HG02571 (cell line): Measurements from ENCODE around the gene AP1AR.
"Not testable (repeated sequence)": the region's sequence is repeated elsewhere in the genome, so short reads cannot be mapped to it uniquely, and the experiment has no call there.

Experiments used
- ATAC-seq: cut with Tn5 transposase; IDR thresholded peaks from one replicate; pipeline ENCODE4 v1.9.1; 2021; ENCODE audit warnings: mild to moderate bottlenecking, moderate library complexity; ENCODE audit not compliant: unreplicated experiment

The AP1AR gene

GRCh38 chr4:112309263-112309791 lies 77.7 kb downstream of the AP1AR start:
- ATAC-seq, result not testable (repeated sequence)

DNA sequence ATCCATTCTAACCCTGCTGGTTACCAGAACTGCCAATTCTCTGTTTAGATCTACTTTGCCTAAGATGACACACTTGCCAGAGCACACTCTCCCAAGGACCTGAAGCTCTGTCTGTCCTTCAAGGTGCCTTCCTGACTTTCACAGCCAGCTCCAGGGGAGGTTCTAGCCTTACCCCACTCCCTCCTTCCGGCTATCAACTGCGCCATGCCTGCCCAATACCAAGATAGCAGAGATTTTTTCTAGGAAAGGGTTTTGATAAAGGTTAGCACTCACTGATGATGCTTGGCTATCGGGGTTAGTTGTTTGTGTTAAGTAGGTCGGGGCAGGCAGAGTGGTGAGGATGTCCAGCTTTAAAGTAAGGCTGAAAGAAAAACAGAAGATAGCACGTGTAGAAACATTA lies 79.9 kb downstream of the AP1AR start:
- no peak for ATAC-seq

DNA sequence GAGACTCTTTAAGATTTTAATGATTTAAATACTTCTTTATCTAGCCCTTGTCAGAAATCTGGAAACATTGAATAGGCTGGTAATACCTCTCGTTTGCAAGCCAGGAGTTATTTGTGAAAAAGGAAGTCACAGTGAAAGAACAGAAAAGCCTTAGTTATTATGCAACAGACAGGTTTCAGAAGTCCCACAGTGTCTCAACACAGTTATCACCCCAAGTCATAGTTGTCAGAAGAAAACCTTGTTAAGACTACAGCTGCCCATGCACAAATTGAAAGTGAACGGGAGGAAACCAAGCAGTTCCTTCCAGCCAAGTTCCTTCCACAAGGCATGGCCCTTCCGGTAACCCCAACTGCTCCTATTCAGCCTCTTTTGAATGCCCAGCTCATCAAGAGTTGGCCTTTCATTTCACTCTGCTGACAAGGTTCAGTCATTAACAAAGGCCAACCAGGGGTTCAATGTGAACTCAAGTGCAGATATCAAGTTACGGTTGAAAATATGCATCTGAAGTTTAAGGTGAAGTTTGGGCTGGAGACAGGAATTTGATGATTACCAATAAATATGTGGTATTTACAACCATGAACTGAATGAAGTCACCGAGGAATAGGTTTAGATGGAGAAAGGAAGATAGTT lies 81.1 kb downstream of the AP1AR start:
- ATAC-seq, result peak; percentile 98

DNA sequence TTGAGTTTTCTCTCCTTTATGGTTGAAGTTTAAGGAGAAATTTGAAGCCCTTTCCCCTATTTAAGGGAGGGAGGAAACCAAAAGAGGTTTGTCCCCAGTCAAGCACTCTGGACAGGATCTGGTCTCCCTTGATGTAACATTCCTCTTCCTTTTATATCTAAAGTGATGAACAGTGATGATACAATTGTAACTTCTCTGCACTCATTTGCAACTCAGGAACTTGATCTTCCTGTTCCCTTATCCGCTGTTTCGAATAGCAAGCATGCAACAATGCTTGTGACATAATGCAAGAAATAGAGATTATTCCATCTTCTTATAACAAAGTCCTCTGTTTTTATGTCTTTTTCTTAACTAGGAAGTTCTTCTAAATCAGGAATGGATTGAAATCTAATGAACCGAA lies 83.9 kb downstream of the AP1AR start:
- ATAC-seq, result no peak

DNA sequence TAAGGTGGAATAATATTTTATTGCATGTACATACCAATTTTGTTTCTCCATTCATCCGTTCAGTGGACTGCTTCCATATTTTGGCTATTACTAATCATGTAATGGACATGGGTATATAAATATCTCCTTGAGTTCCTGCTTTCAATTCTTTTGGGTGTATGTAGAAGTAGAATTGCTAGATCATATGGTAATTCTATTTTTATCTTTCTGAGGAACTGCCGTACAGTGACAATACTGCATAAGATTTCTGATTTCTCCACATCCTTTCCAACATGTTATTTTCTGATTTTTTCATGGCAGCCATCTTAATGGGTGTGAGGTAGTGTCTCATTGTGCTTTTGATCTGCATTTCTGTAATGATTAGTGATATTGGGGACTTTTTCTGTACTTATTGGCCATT lies 84.8 kb downstream of the AP1AR start:
- no peak for ATAC-seq

GRCh38 chr4:112318239-112319142 lies 86.9 kb downstream of the AP1AR start:
- ATAC-seq, result peak; percentile 94
